Measurements from ENCODE around the gene REXO5.

The REXO5 gene

DNA sequence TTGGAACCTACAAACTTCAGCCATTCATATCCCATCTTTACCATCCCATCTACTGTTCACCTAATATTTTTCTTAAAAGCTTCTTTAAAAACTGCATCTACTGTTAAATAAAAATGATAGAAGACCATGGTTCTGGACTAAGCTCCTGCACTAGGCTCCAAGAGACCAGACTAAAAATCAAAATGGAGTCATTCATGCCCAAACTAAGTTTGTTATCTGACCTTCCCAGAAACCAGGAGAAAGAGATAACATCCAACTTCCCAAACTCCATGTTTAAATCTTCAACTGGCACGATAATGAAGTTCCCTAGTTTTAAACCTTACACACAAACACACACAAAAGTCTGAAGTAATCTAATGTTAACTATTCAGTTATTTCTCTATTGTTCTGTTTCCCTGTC is 80.0 kb downstream of the REXO5 start:
- no peak overlapping the region for H3K27ac ChIP-seq (ENCODE audit: low read length)
- DNase-seq (no peak), ATAC-seq (ENCODE audit: insufficient read depth, low read depth) (no peak)
- H3K4me1 ChIP-seq (ENCODE audit: insufficient read depth, low read length) = peaks cover 21% of the 10 kb centered on the region
- H4K20me1 ChIP-seq (ENCODE audit: insufficient read depth, low read length) = peaks cover 3% of the 10 kb centered on the region; the same call in 1 of the 2 replicates
- H3K4me2 ChIP-seq (ENCODE audit: insufficient read depth, low read length) = no peak overlapping the region
- H3K36me3 ChIP-seq (ENCODE audit: insufficient read depth, low read length) = no peaks in the 10 kb centered on the region
- no peak overlapping the region for H3K9ac ChIP-seq (ENCODE audit: low read depth, low read length)
- no peak overlapping the region for H2AFZ ChIP-seq (ENCODE audit: low read depth, low read length)
- H3K79me2 ChIP-seq (ENCODE audit: insufficient read depth, low read length) = no peaks in the 10 kb centered on the region
- no peaks in the 10 kb centered on the region for H3K9me3 ChIP-seq (ENCODE audit: insufficient read depth, low read length, severe bottlenecking)
- no peak overlapping the region for H3K4me3 ChIP-seq (ENCODE audit: low read depth in 1 of 2, low read length in 2 of 2)
- no peaks in the 10 kb centered on the region for H3K27me3 ChIP-seq (ENCODE audit: insufficient read depth, low read length, poor library complexity)
- TF ChIP-seq, protein P1, sequence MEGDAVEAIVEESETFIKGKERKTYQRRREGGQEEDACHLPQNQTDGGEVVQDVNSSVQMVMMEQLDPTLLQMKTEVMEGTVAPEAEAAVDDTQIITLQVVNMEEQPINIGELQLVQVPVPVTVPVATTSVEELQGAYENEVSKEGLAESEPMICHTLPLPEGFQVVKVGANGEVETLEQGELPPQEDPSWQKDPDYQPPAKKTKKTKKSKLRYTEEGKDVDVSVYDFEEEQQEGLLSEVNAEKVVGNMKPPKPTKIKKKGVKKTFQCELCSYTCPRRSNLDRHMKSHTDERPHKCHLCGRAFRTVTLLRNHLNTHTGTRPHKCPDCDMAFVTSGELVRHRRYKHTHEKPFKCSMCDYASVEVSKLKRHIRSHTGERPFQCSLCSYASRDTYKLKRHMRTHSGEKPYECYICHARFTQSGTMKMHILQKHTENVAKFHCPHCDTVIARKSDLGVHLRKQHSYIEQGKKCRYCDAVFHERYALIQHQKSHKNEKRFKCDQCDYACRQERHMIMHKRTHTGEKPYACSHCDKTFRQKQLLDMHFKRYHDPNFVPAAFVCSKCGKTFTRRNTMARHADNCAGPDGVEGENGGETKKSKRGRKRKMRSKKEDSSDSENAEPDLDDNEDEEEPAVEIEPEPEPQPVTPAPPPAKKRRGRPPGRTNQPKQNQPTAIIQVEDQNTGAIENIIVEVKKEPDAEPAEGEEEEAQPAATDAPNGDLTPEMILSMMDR (IDR thresholded peaks at IDR 0.05; ENCODE audit: borderline replicate concordance, extremely low read depth, low read length, poor library complexity, severe bottlenecking) = no peak
- no peak for TF ChIP-seq EZH2 (IDR thresholded peaks at IDR 0.05; ENCODE audit: borderline replicate concordance, low read depth, low read length, severe bottlenecking)

DNA sequence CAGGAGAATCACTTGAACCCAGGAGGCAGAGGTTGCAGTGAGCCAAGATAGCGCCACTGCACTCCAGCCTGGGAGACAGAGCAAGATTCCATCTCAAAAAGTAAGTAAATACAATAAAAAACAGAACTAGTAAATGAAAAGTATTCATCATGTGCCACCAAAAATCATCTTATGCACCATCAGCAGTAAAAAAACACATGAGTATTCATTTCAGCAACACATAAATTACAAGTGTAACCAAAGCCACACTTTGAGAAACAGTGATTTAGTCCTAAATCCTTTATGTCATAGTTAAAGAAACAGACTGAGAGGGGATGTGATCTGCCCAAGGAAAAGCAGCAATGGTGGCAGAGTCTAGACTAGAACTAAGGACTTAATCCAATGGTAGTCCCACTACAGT is 80.9 kb downstream of the REXO5 start:
- ATAC-seq (ENCODE audit: insufficient read depth, low read depth) (no peak), DNase-seq (no peak)
- Histone ChIP-seq H3K79me2 (ENCODE audit: insufficient read depth, low read length) (no peaks in the 10 kb centered on the region), H3K4me2 (ENCODE audit: insufficient read depth, low read length) (no peak overlapping the region), H3K27ac (ENCODE audit: low read length) (no peak overlapping the region), H3K9ac (ENCODE audit: low read depth, low read length) (no peak overlapping the region), H4K20me1 (ENCODE audit: insufficient read depth, low read length) (peaks cover 6% of the 10 kb centered on the region; the same call in 1 of the 2 replicates), H2AFZ (ENCODE audit: low read depth, low read length) (no peak overlapping the region), H3K9me3 (ENCODE audit: insufficient read depth, low read length, severe bottlenecking) (no peaks in the 10 kb centered on the region), H3K36me3 (ENCODE audit: insufficient read depth, low read length) (no peaks in the 10 kb centered on the region; the same call in 1 of the 2 replicates), H3K27me3 (ENCODE audit: insufficient read depth, low read length, poor library complexity) (no peaks in the 10 kb centered on the region), H3K4me3 (ENCODE audit: low read depth in 1 of 2, low read length in 2 of 2) (no peak overlapping the region), H3K4me1 (ENCODE audit: insufficient read depth, low read length) (peaks cover 21% of the 10 kb centered on the region)
- no peak for TF ChIP-seq EZH2 (IDR thresholded peaks at IDR 0.05; ENCODE audit: borderline replicate concordance, low read depth, low read length, severe bottlenecking)
- TF ChIP-seq, protein P1 (IDR thresholded peaks at IDR 0.05; ENCODE audit: borderline replicate concordance, extremely low read depth, low read length, poor library complexity, severe bottlenecking) = no peak

DNA sequence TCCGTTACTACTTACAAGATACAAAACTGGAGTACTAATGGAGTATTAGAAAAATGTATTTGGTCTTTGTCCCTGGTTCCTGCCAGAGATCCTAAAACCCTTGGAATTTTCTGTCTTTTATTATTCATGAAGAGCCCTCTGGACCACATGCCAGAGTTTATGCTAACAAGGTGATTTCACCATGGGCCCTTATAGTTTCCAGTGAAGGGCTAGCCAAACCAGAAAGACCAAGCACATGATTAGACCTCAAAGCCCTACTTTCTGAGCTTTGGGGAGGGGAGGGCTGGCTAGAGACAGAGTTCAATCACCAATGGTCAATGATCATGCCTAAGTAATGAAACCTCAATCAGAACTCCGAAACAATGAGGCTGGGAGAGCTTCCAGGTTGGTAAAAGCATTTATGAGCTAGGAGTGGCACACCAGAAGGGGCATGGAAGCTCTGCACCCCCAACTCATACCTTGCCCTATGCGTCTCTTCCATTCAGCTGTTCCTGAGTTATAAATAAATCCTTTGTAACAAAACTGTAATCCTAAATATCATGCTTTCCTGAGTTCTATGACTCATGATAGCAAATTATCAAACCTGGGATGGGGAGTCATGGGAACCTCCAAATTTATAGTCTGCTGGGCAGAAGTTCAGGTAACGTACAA is 83.4 kb downstream of the REXO5 start:
- H3K27ac ChIP-seq (ENCODE audit: low read length) = no peak overlapping the region
- no peaks in the 10 kb centered on the region for H3K27me3 ChIP-seq (ENCODE audit: insufficient read depth, low read length, poor library complexity)
- H2AFZ ChIP-seq (ENCODE audit: low read depth, low read length) = no peak overlapping the region
- H3K9ac ChIP-seq (ENCODE audit: low read depth, low read length) = no peak overlapping the region
- H3K4me2 ChIP-seq (ENCODE audit: insufficient read depth, low read length) = no peak overlapping the region
- H4K20me1 ChIP-seq (ENCODE audit: insufficient read depth, low read length) = peaks cover 6% of the 10 kb centered on the region; the same call in 1 of the 2 replicates
- ATAC-seq (ENCODE audit: insufficient read depth, low read depth) (no peak), DNase-seq (no peak)
- H3K4me1 ChIP-seq (ENCODE audit: insufficient read depth, low read length) = peaks cover 6% of the 10 kb centered on the region
- H3K4me3 ChIP-seq (ENCODE audit: low read depth in 1 of 2, low read length in 2 of 2) = no peak overlapping the region
- H3K79me2 ChIP-seq (ENCODE audit: insufficient read depth, low read length) = no peaks in the 10 kb centered on the region
- H3K9me3 ChIP-seq (ENCODE audit: insufficient read depth, low read length, severe bottlenecking) = no peaks in the 10 kb centered on the region
- no peaks in the 10 kb centered on the region; the same call in 1 of the 2 replicates for H3K36me3 ChIP-seq (ENCODE audit: insufficient read depth, low read length)
- no peak for TF ChIP-seq EZH2 (IDR thresholded peaks at IDR 0.05; ENCODE audit: borderline replicate concordance, low read depth, low read length, severe bottlenecking)
- TF ChIP-seq, protein P1 (IDR thresholded peaks at IDR 0.05; ENCODE audit: borderline replicate concordance, extremely low read depth, low read length, poor library complexity, severe bottlenecking) = no peak
